CD4-positive, alpha-beta T cell treated with Interleukin-15 for 4 hours (primary cell): ENCODE results near the gene ZNF148.

Source experiments
- DNase-seq: peaks from one replicate; pipeline ENCODE4 v3.0.0-alpha.2; 2020; ENCODE audit warnings: low spot score

The ZNF148 gene

GRCh38 chr3:125332504-125332903 is 42.6 kb downstream of the ZNF148 start:
- DNase-seq: no peak

- DNase-seq: no peak
Observed at GRCh38 chr3:125331243-125331642, 43.9 kb downstream of the ZNF148 start.

- DNase-seq: no peak
Observed at GRCh38 chr3:125326957-125327356, 48.2 kb downstream of the ZNF148 start.

GRCh38 chr3:125325746-125326145 is 49.4 kb downstream of the ZNF148 start:
- DNase-seq: no peak

DNA sequence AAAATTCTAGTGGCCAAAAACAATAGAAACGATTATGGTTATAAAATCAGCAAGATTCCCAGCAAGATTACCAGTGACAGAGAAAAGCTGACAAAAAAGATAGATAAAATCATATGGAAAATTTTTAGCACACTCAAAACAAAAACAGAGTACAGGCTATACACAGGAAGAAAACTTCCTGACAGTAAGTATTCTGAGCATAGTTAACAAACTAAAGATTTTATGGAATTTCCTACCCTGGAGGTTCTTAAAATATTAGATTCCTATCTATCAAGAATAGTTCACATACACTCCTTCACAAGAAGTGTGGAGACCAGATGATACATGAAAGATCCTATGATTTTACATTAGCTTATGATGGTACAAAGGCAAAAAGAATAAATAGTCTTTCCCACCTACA is 50.8 kb downstream of the ZNF148 start:
- no peak for DNase-seq

DNA sequence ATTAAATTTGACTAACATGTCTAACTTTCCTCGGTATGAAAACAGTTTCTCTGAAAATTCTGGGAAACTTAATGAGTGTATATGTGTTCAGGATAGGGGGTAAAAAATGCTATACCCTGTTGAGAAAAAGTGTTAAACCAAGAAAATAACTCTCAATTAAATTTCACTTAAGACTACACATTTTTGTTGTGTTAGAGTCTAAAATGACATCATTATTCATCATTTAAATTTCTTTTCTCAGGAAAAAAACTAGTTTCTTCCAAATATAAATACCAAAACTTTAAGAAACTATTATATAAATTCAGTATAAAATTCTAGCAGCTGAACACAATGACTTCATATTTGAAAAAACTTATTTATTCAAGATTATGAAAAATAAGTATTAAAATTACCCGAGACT is 52.2 kb downstream of the ZNF148 start:
- no peak for DNase-seq

DNA sequence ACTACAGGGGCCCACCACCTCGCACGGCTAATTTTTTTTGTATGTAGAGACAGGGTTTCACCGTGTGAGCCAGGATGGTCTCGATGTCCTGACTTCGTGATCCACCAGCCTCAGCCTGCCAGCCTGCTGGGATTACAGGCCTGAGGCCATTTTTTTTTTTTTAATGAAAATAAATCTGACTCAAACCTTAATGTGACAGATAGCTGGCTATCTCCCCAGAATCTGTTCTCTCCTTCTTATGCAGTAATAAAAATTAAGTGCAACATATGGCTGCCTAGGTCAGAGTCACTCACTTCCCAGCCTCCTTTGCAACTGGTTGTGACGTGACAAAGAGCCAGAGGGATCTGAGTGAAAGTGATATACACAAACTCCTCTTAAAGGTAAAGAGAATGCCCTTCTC is 53.0 kb downstream of the ZNF148 start:
- no peak for DNase-seq

DNA sequence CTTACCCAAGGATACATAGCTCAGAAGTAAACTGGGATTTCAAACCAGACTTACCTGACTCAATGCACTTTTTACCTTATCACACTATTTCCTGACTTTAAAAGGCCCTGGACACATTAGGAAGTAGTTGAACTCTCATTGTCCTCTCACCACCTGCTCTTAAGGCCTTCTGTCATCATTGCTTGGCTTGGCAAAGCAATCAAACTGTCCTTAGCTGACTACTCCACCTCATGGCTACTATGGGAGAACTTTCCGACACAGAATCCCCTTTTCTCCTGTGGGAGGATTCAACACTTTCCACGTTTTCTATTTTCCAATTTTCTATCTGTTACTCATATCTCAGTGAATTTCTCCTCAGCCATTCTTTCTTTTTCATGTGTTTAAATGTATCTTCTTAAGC is 55.4 kb downstream of the ZNF148 start:
- DNase-seq: no peak

DNA sequence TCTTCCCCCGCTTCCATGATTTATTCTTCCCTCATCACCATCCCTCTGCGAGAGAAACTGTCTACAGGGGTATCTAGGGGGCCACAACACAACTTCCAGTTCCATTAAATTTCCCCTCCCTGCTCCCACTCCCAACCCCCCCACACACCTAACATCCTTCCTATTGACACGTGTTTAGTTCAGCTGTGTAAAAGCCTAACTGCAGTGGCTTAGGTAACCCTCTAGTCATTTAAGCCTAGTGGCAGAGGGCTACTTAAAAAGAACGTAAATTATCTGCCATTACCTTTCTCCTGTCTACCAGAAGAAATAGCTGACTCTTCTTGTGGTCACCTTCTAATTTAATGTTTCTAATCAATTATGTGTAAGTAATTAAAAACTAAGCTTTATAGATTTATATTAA is 56.3 kb downstream of the ZNF148 start:
- DNase-seq: no peak

GRCh38 chr3:125318167-125318865 is 56.8 kb downstream of the ZNF148 start:
- DNase-seq: no peak

DNA sequence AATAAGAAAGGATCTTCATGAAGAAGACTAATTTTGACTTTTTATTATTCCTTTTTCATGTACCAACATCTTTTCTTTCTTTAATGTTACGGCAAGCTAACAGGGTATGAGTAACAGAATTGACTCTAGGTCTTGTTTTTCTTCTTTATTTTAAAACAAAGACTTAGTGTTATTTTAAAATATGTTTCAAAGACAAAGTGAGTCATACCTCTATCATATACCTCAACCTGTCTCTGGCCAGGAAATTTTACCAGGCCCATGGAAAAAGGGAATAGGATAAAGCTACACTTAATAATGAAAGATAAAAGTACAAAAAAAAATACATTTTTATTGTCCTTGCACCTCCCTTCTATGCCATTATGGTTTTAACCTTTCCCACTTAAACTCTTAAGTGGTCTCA is 57.4 kb downstream of the ZNF148 start:
- no peak for DNase-seq

- no peak for DNase-seq
Observed at GRCh38 chr3:125316949-125317348, 58.2 kb downstream of the ZNF148 start.

GRCh38 chr3:125316246-125316645 is 58.9 kb downstream of the ZNF148 start:
- DNase-seq: no peak

DNA sequence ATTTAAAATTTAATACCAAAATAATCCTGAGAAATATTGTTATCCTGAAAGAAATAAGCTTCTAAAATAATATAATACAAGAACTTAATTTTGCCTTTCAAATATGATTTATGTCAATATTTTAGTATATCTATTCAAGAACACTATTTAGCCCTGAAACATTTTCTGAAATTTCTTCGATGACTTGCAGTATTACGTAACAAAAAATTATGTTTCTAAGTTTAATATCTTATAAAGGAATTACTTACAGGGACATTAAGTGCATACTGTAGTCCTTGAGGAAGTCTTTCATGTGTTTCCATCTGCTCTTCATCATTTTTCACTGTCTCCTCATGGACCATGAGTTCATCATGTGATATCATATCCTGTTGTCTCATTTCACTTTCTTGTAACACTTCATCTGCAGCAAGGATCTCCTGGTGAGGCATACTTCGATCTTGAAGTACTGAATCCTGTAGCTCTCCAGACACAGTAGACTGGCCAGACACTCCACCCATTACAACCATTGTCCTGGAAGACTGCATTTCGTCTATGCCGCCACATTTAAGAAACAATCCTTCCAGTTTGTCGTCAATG is 62.0 kb downstream of the ZNF148 start:
- DNase-seq: no peak

DNA sequence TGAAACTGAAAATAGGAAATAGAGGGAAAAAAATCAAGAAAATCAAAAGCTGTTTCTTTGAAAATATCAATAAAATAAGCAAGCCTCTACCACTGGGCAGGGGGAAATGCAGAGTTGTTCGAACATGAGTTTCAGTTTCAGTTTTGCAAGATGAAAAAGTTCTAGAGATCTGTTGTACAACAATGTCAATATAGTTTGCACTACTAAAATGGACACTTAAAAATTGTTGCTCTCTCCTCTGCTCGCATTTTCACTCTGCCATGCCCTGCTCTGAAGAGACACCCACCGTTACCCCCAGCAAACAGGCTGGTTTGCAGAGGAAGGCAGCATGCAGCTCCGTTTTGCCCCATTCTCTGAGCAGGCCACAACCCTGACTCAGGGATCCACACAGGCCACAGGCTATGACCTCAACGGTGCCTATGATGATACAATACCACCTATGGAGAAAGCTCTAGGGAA is 64.5 kb downstream of the ZNF148 start:
- peak; percentile 53 for DNase-seq

- DNase-seq: no peak
Observed at GRCh38 chr3:125309476-125309875, 65.6 kb downstream of the ZNF148 start.

DNA sequence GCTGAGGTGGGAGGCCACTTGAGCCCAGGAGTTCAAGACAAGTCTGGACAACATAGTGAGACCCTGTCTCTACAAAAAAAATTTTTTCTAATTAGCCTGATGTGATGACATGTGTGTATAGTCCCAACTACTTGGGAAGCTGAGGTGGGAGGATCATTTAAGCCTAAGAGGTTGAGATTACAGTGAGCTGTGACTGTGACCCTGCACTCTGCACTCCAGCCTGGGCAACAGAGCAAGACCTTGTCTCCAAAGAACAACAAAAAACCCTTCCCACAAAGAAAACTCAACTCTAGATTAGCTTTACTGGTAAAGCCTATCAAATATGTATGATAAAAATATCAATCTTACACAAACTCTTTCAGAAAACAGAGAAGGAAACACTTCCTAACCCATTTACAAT is 68.5 kb downstream of the ZNF148 start:
- no peak for DNase-seq

DNA sequence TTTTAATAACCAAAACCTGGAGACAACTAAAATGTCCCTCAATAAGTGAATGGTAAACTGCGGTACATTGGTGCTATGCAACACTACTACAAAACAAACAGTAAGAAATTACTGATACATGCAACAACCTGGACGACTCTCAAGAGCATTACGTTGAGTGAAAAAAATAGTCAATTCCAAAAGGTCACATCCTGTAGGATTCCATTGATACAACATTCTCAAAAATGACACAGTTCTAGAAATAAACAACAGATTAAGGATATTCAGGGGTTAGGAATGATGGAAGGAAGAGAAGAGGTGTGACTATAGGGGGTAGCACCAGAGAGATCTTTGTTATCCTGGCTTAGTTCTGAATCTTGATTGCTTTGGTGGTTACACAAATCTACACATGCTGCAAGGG is 72.2 kb downstream of the ZNF148 start:
- DNase-seq: no peak

DNA sequence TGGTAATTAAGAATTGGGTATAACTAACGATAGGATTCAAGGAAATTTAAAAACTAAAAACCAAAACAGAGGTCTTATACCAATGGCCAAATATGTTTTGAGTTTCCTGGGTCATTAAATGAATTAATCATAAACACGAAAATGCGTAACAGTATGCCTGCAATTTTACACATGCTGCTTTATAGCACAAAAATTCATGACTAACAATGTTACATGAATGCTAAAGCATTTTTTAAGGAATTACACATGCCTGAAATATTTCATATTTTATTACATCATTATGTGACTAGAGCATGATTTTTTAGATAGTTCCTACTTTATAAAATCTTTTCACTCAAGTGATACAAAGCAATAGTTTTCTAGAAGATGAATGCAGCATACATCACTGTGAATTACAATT is 74.7 kb downstream of the ZNF148 start:
- DNase-seq: no peak

GRCh38 chr3:125294411-125294810 is 80.7 kb downstream of the ZNF148 start:
- DNase-seq: no peak

GRCh38 chr3:125292015-125292414 is 83.1 kb downstream of the ZNF148 start:
- DNase-seq: no peak

GRCh38 chr3:125289429-125289981 is 85.6 kb downstream of the ZNF148 start:
- no peak for DNase-seq

DNA sequence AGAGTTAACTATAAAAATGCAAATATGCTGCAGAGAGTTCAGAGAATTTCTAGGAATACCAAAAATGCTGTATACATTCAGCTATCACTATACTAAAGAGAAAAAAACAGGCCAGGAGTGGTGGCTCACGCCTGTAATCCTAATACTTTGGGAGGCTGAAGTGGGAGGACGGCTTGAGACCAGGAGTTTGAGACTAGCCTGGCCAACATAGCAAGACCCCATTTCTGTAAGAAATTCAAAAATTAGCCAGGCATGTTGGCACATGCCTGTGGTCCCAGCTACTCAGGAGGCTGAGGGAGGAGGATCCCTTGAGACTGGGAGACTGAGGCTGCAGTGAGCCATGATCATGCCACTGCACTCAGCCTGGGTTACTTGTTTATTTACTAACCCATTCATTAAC is 87.9 kb downstream of the ZNF148 start:
- no peak for DNase-seq

DNA sequence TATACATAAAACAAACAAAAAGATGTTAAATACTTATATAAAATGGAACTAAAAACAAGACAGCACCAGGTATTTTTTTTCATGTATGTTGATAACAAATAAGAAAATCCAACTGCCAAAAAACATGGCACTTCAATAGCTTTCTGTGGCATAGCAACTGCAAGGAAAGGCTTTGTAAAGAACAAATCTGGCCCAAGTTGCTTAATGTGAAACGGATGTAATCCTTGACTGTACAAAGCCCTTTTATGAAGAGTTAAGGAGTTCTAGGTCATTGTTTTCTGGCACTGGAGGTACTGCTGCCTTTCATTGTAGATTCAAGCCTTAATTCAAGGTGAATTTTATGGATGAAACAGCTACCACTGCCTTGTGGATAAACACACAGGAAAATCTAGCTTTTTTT is 93.7 kb downstream of the ZNF148 start:
- DNase-seq: no peak
